K562 (cell line): ENCODE measurements around the gene JUN. TPM values are rescaled to one million over a fixed set of nuclear protein-coding genes. Genes with fewer than 3 reads are reported as not detected.

ENCODE experiments used
- DPF2 ChIP-seq: fragments of 450-650 bp; IDR thresholded peaks from 2 replicates; pipeline ENCODE4 v1.6.1; 2016
- GTF2E2 ChIP-seq: fragments of 200-800 bp; sonication (Bioruptor generic); IDR thresholded peaks from 2 replicates; pipeline ENCODE4 v1.6.1; 2016; ENCODE audit warnings: missing genetic modification characterization, missing compliant biosample characterization
- GTF2F1 ChIP-seq: IDR thresholded peaks from 2 replicates; pipeline ENCODE4 v1.6.1; 2011; ENCODE audit warnings: low read depth, low read length, improper control_type of control experiment
- HEY1 ChIP-seq: fragments of 250-450 bp; sonication (Bioruptor Pico); IDR thresholded peaks from 2 replicates; pipeline ENCODE4 v1.5.0; 2020; ENCODE audit warnings: mild to moderate bottlenecking, moderate library complexity, borderline replicate concordance
- NFE2 ChIP-seq: IDR thresholded peaks from 2 replicates; pipeline ENCODE4 v1.6.1; 2014; ENCODE audit warnings: antibody characterized with exemption, low read depth
- PCBP1 ChIP-seq: fragments of 200-400 bp; formaldehyde crosslinking; IDR thresholded peaks from 2 replicates; pipeline ENCODE4 v1.6.1; 2018; ENCODE audit warnings: mild to moderate bottlenecking, low read depth, low read length; ENCODE audit not compliant: poor library complexity, severe bottlenecking
- POLR2A ChIP-seq: fragments of 450-650 bp; conservative IDR thresholded peaks from 2 replicates; pipeline ENCODE4 v1.6.1; 2016
- SMAD4 ChIP-seq: fragments of 250-450 bp; sonication (Bioruptor Pico); conservative IDR thresholded peaks from 2 replicates; pipeline ENCODE4 v1.8.0; 2021; ENCODE audit warnings: inconsistent platforms, mild to moderate bottlenecking, moderate library complexity
- SP1 ChIP-seq: sonication (generic); formaldehyde crosslinking; IDR thresholded peaks from 2 replicates; pipeline ENCODE4 v1.8.1; 2022; ENCODE audit warnings: mild to moderate bottlenecking, missing genetic modification reagents
- TGIF2 ChIP-seq: sonication (generic); formaldehyde crosslinking; IDR thresholded peaks from 2 replicates; pipeline ENCODE4 v1.8.1; 2022; ENCODE audit warnings: mild to moderate bottlenecking, missing genetic modification reagents, moderate library complexity
- TRIM24 ChIP-seq, 2 experiments: fragments of 450-650 bp; IDR thresholded peaks; 2 replicates each; pipeline ENCODE4 v1.6.1; 2016
- ZFP36 ChIP-seq: fragments of 150-350 bp; IDR thresholded peaks from 2 replicates; pipeline ENCODE4 v1.6.1; 2018; ENCODE audit warnings: low read length, low read depth; ENCODE audit not compliant: partially characterized antibody
- ZNF408 ChIP-seq: fragments of 250-450 bp; sonication (Bioruptor Pico); IDR thresholded peaks from 2 replicates; pipeline ENCODE4 v1.4.0; 2020; ENCODE audit warnings: low read depth, mild to moderate bottlenecking, moderate library complexity
- polyA plus RNA-seq, 8 experiments: library from polyadenylated mRNA; depleted of rRNA in 4 of 8; stranded (reverse) in 5 of 8; unstranded in 3 of 8; fragments of >200 nt; fragmentation: Nextera tagmentation in 2 of 8; fragmentation: Illumina TruSeq in 1 of 8; extraction: Ambion mirVana in 2 of 8; extraction: Trizol in 1 of 8; gene quantifications; 2 replicates each; pipeline versions ENCODE4 v1.2.1 to v1.2.3, GENCODE V29; 2011 to 2014; ENCODE audit warnings: inconsistent platforms in 1 of 8, missing spikeins in 1 of 8
- total RNA-seq, 7 experiments: library from RNA; depleted of rRNA in 6 of 7; stranded (reverse); fragments of >200 nt in 6 of 7; fragmentation: Illumina TruSeq in 2 of 7; extraction: Trizol in 2 of 7; gene quantifications; 2 replicates each; pipeline versions ENCODE4 v1.2.1 to v1.2.3, GENCODE V29; 2011 to 2021; ENCODE audit warnings: low replicate concordance in 1 of 7
- TF ChIP-seq, protein P1 (sequence below): fragments of 250-450 bp; sonication (Bioruptor Pico); IDR thresholded peaks from 2 replicates; pipeline ENCODE4 v1.8.0; 2021; ENCODE audit warnings: moderate library complexity, mild to moderate bottlenecking, inconsistent platforms
- TF ChIP-seq, protein P2 (sequence below): fragments of 250-450 bp; sonication (Bioruptor Pico); IDR thresholded peaks from 2 replicates; pipeline ENCODE4 v1.8.0; 2021; ENCODE audit warnings: mild to moderate bottlenecking, moderate library complexity
- TF ChIP-seq, protein P3 (sequence below), 3 experiments: fragments of 200-800 bp in 1 of 3; sonication (Bioruptor generic) in 1 of 3; sonication (generic) in 1 of 3; formaldehyde crosslinking in 1 of 3; IDR thresholded peaks; 2 replicates each; pipeline versions ENCODE4 v1.6.1 to v1.8.0; 2016 to 2022; ENCODE audit warnings: mild to moderate bottlenecking in 2 of 3, missing compliant biosample characterization in 2 of 3, missing genetic modification characterization in 2 of 3, missing genetic modification reagents in 1 of 3
- TF ChIP-seq, protein P4 (sequence below): fragments of 450-650 bp; IDR thresholded peaks from 2 replicates; pipeline ENCODE4 v1.6.1; 2016; ENCODE audit warnings: mild to moderate bottlenecking
- TF ChIP-seq, protein P5 (sequence below): fragments of 450-650 bp; IDR thresholded peaks from 2 replicates; pipeline ENCODE4 v1.6.1; 2018; ENCODE audit not compliant: partially characterized antibody

Gene JUN
- total and polyA plus RNA-seq, 9 of the 15 experiments (the other 6 are each of a cell fraction or from before 2014, with no cell fraction given) = 0.32 to 23.4 (median 4.0) TPM

DNA sequence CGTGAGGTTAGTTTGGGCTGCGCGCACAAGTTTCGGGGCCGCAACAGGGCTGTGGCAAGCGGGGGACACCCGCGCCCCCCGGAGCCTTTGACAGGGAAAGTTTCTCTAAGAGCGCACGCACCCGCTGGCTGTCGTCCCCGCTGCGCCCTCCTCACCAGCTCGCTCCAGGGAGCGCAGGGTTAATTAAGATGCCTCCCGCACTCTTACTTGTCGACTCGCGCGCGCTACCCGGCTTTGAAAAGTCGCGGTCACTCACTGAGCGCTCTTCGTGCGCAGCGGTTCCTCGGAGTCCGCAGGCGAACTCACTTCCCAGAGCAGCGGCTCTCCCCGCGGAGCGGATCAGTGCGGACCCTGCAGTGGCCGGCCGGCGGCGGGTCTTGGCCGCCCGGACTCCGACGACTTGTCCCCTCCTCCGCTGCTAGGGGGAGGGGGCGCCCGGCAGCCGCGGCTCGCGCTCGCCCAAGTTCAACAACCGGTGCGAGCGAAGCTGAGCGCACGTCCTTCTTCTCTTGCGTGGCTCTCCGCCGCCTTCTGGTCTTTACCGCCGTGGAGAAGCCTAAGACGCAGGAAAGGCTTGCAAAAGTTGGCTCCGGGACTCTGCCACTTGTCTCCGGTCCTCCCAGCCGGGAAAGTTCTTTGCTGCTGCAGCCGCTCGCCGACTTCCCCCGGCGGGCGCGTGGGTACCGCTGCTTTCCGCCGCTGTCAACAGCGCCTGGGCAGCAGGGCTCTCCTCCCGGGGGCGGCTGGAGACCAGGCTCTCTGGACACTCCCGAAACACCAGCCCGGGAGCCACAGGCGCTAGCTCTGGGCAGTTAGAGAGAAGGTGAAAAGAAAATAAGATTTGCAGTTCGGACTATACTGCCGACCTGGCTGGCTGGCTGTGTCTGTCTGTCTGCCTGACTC is 506 bp downstream of the JUN start (continued):
- TF ChIP-seq DPF2 (no peak), HEY1 (CRISPR knock-in tag) (no peak), SP1 (CRISPR knock-in tag) (no peak), GTF2F1 (no peak), POLR2A (no peak), NFE2 (no peak), TRIM24 (IDR thresholded peaks at IDR 0.05) (no peak), ZFP36 (no peak), TGIF2 (CRISPR knock-in tag) (0 out of 2 replicates have a peak, but pooled peaks have one; percentile 52), PCBP1 (peak; percentile 31), ZNF408 (CRISPR knock-in tag) (no peak), SMAD4 (no peak; the same call in 1 of the 2 replicates), GTF2E2 (tag) (no peak)
- TF ChIP-seq, protein P1, sequence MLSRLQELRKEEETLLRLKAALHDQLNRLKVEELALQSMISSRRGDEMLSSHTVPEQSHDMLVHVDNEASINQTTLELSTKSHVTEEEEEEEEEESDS (CRISPR knock-in tag) = no peak
- TF ChIP-seq, protein P2, sequence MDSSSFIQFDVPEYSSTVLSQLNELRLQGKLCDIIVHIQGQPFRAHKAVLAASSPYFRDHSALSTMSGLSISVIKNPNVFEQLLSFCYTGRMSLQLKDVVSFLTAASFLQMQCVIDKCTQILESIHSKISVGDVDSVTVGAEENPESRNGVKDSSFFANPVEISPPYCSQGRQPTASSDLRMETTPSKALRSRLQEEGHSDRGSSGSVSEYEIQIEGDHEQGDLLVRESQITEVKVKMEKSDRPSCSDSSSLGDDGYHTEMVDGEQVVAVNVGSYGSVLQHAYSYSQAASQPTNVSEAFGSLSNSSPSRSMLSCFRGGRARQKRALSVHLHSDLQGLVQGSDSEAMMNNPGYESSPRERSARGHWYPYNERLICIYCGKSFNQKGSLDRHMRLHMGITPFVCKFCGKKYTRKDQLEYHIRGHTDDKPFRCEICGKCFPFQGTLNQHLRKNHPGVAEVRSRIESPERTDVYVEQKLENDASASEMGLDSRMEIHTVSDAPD = no peak
- TF ChIP-seq, protein P3, sequence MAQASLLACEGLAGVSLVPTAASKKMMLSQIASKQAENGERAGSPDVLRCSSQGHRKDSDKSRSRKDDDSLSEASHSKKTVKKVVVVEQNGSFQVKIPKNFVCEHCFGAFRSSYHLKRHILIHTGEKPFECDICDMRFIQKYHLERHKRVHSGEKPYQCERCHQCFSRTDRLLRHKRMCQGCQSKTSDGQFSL (CRISPR knock-in tag; IDR thresholded peaks at IDR 0.05) = no peak; the same call in 1 of the 2 replicates
- TF ChIP-seq, protein P3 (tag; IDR thresholded peaks at IDR 0.05) = no peak
- TF ChIP-seq, protein P4, sequence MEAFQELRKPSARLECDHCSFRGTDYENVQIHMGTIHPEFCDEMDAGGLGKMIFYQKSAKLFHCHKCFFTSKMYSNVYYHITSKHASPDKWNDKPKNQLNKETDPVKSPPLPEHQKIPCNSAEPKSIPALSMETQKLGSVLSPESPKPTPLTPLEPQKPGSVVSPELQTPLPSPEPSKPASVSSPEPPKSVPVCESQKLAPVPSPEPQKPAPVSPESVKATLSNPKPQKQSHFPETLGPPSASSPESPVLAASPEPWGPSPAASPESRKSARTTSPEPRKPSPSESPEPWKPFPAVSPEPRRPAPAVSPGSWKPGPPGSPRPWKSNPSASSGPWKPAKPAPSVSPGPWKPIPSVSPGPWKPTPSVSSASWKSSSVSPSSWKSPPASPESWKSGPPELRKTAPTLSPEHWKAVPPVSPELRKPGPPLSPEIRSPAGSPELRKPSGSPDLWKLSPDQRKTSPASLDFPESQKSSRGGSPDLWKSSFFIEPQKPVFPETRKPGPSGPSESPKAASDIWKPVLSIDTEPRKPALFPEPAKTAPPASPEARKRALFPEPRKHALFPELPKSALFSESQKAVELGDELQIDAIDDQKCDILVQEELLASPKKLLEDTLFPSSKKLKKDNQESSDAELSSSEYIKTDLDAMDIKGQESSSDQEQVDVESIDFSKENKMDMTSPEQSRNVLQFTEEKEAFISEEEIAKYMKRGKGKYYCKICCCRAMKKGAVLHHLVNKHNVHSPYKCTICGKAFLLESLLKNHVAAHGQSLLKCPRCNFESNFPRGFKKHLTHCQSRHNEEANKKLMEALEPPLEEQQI = no peak
- TF ChIP-seq, protein P5, sequence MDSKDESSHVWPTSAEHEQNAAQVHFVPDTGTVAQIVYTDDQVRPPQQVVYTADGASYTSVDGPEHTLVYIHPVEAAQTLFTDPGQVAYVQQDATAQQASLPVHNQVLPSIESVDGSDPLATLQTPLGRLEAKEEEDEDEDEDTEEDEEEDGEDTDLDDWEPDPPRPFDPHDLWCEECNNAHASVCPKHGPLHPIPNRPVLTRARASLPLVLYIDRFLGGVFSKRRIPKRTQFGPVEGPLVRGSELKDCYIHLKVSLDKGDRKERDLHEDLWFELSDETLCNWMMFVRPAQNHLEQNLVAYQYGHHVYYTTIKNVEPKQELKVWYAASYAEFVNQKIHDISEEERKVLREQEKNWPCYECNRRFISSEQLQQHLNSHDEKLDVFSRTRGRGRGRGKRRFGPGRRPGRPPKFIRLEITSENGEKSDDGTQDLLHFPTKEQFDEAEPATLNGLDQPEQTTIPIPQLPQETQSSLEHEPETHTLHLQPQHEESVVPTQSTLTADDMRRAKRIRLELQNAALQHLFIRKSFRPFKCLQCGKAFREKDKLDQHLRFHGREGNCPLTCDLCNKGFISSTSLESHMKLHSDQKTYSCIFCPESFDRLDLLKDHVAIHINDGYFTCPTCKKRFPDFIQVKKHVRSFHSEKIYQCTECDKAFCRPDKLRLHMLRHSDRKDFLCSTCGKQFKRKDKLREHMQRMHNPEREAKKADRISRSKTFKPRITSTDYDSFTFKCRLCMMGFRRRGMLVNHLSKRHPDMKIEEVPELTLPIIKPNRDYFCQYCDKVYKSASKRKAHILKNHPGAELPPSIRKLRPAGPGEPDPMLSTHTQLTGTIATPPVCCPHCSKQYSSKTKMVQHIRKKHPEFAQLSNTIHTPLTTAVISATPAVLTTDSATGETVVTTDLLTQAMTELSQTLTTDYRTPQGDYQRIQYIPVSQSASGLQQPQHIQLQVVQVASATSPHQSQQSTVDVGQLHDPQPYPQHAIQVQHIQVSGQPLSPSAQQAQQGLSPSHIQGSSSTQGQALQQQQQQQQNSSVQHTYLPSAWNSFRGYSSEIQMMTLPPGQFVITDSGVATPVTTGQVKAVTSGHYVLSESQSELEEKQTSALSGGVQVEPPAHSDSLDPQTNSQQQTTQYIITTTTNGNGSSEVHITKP = no peak
